Forelimb muscle (tissue), 1 donor: ENCODE data around the gene EXOC7. TPM values are rescaled to one million over a fixed set of nuclear protein-coding genes. Genes with fewer than 3 reads are reported as not detected.

ENCODE experiments used
- DNase-seq: peaks from one replicate; pipeline ENCODE4 v3.0.0-alpha.2; 2013; ENCODE audit warnings: low read depth
- polyA plus RNA-seq: library from polyadenylated mRNA; unstranded; fragments of 120-200 nt; gene quantifications from one replicate; pipeline ENCODE4 v1.2.1, GENCODE V29; 2013; ENCODE audit not compliant: insufficient read length

The EXOC7 gene
- polyA plus RNA-seq, 1 donor: 78.3 TPM

DNA sequence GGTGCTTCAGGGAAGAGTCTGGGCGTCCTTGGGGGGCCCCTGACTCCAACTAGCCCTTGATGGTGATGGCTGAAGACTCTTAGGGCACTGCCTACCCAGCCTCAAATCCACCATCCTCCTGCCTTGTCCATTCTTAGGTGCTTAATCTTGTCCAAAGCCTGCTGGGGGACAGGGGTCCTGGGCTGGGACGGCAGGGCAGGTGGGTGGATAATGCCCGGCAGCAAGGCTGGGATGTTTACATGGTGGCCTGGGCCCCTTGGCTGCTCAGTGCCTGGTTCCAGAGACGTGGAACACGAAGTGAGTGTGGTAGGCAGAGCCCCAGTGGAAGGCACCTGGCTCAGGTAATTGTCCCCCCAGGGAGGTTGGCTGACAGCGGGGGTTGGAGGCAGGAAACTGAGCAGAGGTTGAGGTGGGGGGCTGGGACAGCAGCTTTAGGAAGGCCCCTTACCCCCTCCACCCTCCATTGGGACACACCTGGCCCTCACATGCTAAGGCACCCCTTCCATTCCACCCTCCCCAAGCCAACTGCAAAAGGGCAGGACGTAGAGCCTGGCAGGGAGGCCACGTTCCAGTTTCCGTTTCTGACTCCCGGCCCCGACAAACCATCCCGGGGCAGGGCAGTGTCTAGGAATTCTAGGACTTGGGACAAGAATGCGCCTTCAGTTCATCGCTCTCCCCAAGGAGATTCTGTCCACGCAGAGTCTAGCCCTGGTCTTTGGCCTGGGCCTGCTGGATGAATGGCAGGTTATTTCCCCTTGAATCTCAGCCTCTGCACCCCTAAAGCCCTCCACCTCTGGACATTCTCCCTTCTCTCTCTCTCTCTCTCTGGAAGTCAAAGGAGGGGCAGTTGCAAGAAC is 35.5 kb upstream of the EXOC7 start:
- no peak for DNase-seq

GRCh38 chr17:76138234-76138895 is 34.8 kb upstream of the EXOC7 start:
- no peak for DNase-seq

DNA sequence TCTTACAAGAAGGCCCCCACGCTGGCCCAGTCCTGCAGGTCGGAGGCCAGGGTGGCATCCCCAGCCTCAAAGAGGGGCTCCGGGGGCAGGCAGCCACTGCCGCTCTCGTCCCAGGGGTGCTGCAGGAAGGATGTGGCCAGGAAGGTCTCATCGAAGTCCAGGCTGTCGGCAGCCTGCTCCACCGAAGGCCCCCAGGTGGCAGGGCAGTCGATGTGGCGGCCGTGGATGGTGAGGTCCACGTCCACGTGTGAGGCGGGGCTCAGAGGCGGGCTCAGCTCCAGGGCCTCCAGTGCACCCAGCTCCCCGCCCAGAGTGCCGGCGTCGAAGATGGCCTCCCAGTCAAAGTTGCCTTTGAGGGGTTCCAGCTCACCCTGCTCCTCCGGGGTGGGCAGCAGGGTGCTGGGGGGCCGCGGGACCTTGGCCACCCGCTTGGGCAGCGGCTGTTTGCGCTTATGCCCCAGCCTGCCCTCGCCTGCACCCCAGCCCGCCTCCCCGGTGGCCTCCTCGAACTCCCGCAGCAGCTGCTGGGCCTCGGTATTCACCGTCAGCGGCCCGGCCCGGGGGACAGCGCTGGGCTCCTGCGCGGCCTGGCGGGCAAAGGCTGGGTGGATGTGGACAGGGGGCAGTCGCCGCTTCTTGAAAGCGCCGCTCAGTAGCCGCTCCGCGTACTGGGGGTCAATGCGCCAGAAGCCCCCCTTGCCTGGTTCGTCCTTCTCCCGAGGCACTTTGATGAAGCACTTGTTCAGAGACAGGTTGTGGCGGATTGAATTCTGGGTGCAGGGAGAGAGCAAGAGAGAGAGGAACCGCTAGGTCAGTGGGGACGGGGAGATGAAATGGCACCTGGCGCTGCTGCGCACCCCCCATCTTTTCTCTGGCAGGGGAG is 34.0 kb upstream of the EXOC7 start:
- DNase-seq: no peak

- DNase-seq: no peak
Measured at GRCh38 chr17:76137001-76137350, 33.4 kb upstream of the EXOC7 start.

- no peak for DNase-seq
Measured at GRCh38 chr17:76136276-76137000, 32.9 kb upstream of the EXOC7 start.

GRCh38 chr17:76135810-76136188 is 32.2 kb upstream of the EXOC7 start:
- DNase-seq: no peak

- DNase-seq: no peak
Measured at GRCh38 chr17:76134911-76135809, 31.6 kb upstream of the EXOC7 start.

GRCh38 chr17:76132574-76133338 is 29.2 kb upstream of the EXOC7 start:
- no peak for DNase-seq

DNA sequence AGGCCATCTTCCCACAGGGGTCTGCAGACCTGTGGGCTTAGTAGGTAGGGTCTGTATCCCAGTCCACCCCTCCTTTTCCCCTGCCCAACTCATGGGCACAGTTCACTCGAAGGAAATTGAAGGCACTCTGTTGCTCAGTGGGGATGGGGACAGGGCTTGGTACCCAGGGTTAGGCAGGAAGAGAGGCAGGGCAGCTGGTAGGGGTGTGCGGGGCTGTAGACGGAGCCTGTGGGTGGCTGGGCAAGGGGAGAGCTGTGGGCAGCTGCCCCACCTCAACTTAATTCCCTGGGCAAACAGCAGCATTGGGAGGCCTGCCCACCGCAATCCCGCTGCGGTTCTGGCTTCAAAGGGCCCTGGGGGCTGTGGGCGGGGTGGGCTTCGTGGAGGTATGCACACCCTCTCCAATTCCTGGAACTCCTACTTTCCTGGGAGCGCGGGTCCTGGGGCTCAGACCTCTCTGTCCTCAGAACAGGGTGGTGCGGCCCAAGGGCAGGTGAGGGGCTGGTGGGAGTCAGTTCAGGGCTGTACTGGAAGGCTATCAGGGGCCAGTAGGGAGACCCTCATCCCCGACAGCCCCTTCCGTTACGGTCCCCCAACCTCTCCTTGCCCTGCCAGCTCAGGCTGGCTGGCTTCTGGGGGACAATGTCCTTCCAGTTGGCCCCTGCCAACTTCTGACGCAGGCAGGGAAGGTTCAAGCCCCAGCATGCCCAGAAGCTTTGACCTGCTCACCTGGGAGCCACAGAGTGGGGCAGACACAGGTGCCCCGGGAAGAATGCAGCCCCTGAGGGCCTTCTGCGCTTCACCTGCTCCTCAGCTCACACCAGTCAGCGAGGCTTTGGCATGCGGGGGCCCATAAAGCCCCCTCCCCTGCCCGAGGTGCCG is 28.3 kb upstream of the EXOC7 start:
- DNase-seq: no peak

- DNase-seq: no peak
Measured at GRCh38 chr17:76131051-76131691, 27.6 kb upstream of the EXOC7 start.

- no peak for DNase-seq
Measured at GRCh38 chr17:76130473-76130872, 26.9 kb upstream of the EXOC7 start.

- DNase-seq: no peak
Measured at GRCh38 chr17:76125922-76126321, 22.3 kb upstream of the EXOC7 start.

GRCh38 chr17:76125391-76125675 is 21.7 kb upstream of the EXOC7 start:
- DNase-seq: no peak

GRCh38 chr17:76124582-76125390 is 21.2 kb upstream of the EXOC7 start:
- no peak for DNase-seq

- no peak for DNase-seq
Measured at GRCh38 chr17:76123749-76124581, 20.4 kb upstream of the EXOC7 start.

DNA sequence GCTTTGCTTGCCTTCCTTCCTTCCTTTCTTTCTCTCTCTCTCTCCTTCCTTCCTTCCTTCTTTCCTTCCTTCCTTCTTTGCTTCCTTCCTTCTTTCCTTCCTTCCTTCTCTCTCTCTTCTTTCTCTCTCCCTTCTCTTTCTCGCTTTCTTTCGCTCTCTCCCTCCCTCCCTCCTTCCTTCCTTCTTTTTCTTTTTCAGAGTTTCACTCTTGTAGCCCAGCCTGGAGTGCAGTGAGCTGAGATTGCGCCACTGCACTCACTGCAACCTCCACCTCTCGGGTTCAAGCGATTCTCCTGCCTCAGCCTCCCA is 19.6 kb upstream of the EXOC7 start:
- no peak for DNase-seq
